NCI-H2227 (cell line): ENCODE measurements around the gene WDR18.
A peak's percentile ranks its signal among the peaks of the same experiment; 100 is the strongest.
"Not testable (repeated sequence)": the region's sequence is repeated elsewhere in the genome, so short reads cannot be mapped to it uniquely, and the experiment has no call there.

ENCODE experiments used
- DNase-seq: peaks from one replicate; lab custom pipeline; 2025; ENCODE audit not compliant: unreplicated experiment; lab: John Stamatoyannopoulos, UW

WDR18 gene

GRCh38 chr19:1018393-1018792 lies 34.2 kb downstream of the WDR18 start:
- DNase-seq = no peak

- DNase-seq = no peak
These were observed 34.9 kb downstream of the WDR18 start for GRCh38 chr19:1018932-1019615.

- no peak for DNase-seq
These were observed 35.4 kb downstream of the WDR18 start for GRCh38 chr19:1019616-1019961.

- no peak for DNase-seq
These were observed 36.1 kb downstream of the WDR18 start for GRCh38 chr19:1019980-1020867.

GRCh38 chr19:1020868-1021425 lies 36.8 kb downstream of the WDR18 start, which contains the start of gene TMEM259:
TSS of gene TMEM259 (minus strand) at chr19:1021123. CDS start at chr19:1020996, 127 bp downstream.
- DNase-seq = peak; percentile 96

DNA sequence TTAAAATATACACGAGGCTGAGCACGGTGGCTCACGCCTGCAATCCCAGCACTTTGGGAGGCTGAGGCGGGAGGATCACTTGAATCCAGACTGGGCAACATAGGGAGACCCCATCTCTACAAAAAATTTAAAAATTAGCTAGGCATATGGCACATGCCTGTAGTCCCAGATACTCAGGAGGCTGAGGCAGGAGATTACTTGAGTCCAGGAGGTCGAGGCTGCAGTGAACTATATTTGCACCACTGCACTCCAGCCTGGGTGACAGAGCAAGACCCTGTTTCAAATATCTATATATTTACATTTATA lies 39.7 kb downstream of the WDR18 start:
- not testable (repeated sequence) for DNase-seq

GRCh38 chr19:1025080-1025479 lies 40.9 kb downstream of the WDR18 start:
- DNase-seq = not testable (repeated sequence)

DNA sequence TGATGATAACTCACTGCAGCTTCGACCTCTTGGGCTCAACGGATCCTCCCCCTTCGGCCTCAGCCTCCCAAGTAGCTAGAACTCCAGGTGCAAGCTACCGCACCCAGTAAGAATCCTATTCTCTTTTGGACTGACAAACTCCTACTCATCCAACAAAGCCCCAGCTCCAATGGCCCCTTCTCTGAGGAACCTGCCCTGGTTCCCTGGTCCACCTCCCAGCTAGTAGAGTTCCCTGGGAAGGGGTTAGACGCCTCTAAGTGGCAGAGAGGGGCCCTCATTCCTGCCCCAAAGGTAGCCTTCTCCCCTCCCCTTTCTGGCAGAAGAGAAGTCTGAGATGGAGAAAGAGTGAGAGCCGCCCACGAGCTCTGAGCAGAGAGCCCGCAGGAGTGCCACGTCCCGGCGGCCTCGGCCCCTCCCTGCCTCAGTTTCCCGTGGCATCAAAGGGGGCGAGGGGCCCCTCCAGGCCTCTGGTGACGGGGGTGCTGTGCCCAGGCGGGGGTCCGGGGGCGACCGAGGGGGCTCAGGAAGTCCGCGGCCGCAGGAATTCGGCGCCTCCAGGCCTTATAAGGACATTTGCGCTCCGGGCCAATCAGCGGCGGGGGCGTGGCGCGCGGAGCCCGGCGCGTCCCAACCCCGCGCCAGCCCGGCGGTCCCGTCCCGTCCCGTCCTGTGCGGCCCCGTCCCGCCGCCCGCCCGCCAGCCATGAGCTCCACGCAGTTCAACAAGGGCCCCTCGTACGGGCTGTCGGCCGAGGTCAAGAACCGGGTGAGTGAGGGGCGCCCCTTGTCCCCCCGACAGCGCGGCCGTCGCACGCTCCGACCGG lies 42.0 kb downstream of the WDR18 start, which contains the start of gene CNN2:
Gene CNN2, plus strand, starts transcription at position 649 of the 823 bp plus-strand sequence. Its CDS starts 54 bp downstream, at position 703.
- peak; percentile 62 for DNase-seq

GRCh38 chr19:1026783-1027649 lies 42.9 kb downstream of the WDR18 start:
- DNase-seq = no peak

- no peak for DNase-seq
These were observed 43.5 kb downstream of the WDR18 start for GRCh38 chr19:1027650-1028061.

- DNase-seq = peak; percentile 51
These were observed 44.1 kb downstream of the WDR18 start for GRCh38 chr19:1028062-1028926.

GRCh38 chr19:1032264-1032867 lies 48.2 kb downstream of the WDR18 start:
- no peak for DNase-seq

DNA sequence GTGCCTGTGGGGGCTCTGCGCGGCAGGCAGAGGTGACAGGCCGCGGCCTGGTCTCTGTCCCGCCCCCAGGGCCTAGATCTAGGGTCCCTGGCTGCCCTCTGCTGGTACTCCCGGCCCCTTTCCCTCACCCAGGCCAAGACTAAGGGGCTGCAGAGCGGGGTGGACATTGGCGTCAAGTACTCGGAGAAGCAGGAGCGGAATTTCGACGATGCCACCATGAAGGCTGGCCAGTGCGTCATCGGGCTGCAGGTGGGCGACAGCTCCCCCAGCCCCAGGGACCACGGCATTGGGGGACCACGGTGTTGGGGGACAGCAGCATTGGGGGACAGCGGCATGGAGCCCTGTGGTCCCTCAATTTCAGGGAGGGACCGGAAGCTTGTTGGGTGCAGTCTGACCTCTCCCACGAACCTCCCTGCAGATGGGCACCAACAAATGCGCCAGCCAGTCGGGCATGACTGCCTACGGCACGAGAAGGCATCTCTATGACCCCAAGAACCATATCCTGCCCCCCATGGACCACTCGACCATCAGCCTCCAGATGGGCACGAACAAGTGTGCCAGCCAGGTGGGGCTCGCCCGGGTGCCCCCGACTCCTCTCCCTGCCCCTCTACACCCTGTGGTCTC lies 52.0 kb downstream of the WDR18 start:
- DNase-seq = no peak

GRCh38 chr19:1037621-1038064 lies 53.5 kb downstream of the WDR18 start:
- no peak for DNase-seq

DNA sequence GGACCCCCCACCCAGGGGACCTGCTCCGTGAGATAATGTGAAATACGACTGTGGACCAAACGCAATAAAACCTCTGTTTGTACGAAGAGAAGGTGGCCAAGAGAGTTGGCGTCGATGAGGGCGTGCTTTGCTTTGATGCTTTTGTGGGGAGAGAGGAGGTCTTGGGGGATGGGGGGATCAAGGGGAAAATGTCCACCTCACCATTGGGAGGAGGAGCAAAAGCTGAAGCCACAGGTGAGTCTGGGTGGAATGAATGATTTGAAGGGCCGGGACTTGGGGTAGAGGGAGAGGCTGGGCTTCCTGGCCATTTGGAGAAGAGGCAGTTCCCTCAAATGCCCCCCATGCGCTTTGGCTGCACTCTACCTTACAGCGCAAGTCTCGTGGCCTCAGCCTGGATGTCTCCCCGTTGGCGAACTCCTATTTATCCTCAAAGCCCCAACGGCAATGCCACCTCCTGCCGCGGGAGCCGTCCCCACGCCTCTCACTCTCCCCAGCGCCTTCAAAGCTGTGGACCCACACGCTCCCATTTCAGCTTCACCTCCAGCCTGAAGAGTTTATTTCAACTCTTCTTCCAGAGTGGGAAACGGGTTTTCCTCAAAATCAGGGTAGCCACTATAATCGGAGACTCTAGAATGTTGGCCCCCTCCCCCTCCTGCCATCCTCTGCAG lies 55.0 kb downstream of the WDR18 start:
- DNase-seq = no peak

DNA sequence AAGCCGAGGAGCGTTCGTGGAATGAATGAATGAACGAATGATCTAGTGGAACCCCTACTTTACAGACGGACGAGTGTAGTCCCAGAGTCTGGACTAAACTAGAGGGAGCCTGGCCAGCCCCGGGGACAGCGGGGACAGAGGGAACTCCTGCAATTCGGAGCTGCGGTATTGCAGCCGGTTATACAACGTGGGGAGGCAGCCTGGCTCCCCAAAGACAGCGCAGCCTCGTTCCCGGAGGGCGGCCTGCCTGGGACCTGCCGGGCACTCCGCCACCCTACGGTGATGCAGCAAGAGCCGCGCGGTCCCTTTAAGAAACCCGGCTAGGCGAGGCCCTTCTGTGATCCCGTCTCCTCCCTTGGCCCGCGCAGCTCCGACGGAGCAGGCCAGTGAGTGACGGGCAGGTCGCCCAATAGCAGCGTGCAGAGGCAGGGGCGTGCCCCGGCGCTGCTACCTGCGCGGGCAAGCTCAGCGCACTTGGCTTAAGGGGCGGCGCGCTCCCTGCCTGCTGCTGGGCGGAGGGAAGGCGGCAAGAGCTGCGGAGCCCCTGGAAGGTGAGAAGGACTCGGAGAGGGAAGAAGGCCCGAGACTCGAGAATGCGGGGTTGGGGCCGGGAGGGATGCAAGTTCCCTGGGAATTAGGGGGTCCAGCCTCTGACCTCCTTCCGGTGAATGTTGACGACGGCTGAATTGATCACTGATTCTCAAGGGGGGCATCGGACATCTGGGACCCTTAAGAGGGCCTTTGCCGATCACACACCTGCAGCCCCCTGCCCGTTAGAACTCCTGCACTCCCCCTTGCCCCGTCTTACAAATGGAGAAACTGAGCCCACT lies 55.7 kb downstream of the WDR18 start, which contains the start of gene ABCA7:
Gene ABCA7, plus strand, starts transcription at position 462 of the 830 bp plus-strand sequence. CDS start 1,255 bp downstream, outside the sequence.
- DNase-seq = peak; percentile 98
